Gastrocnemius medialis (tissue), 4 donors: ENCODE data around the gene KIRREL1. TPM values are rescaled to one million over a fixed set of nuclear protein-coding genes. Genes with fewer than 3 reads are reported as not detected.

Source experiments
- ATAC-seq, 2 donors: fragments of 150-250 bp; one replicate each; pipeline ENCODE4 v1.9.1; 2016
- DNase-seq, 2 donors: peaks; one replicate each; pipeline ENCODE4 v3.0.0-alpha.2; 2019
- H3K27ac ChIP-seq, 4 donors: fragments of 200-600 bp; sonication (generic); 1 replicate in 1 of 4; 2 replicates in 3 of 4; pipeline ENCODE4 v1.5.1; 2016 to 2018; ENCODE audit warnings: mild to moderate bottlenecking in 2 of 4, moderate library complexity in 1 of 4
- H3K27me3 ChIP-seq, 3 donors: fragments of 200-600 bp; sonication (generic) in 2 of 3; 1 replicate in 1 of 3; 2 replicates in 2 of 3; pipeline versions ENCODE4 v1.5.1 to v1.6.0; 2016 to 2019; ENCODE audit warnings: mild to moderate bottlenecking in 1 of 3, moderate library complexity in 1 of 3
- H3K36me3 ChIP-seq, 2 donors: fragments of 200-600 bp; sonication (generic) in 1 of 2; one replicate each; pipeline ENCODE4 v1.5.1; 2017 to 2018
- H3K4me1 ChIP-seq, 2 donors: fragments of 200-600 bp; sonication (generic) in 1 of 2; one replicate each; pipeline ENCODE4 v1.5.1; 2016 to 2017; ENCODE audit warnings: mild to moderate bottlenecking in 2 of 2
- H3K4me3 ChIP-seq, 4 donors: fragments of 200-600 bp; sonication (generic) in 3 of 4; 1 replicate in 1 of 4; 2 replicates in 3 of 4; pipeline ENCODE4 v1.5.1; 2016 to 2019; ENCODE audit warnings: mild to moderate bottlenecking in 2 of 4
- H3K9me3 ChIP-seq, 3 donors: fragments of 200-600 bp; sonication (generic) in 2 of 3; 1 replicate in 1 of 3; 2 replicates in 2 of 3; pipeline ENCODE4 v1.5.1; 2016 to 2019
- POLR2A ChIP-seq, 2 donors: fragments of 450-650 bp; IDR thresholded peaks; one replicate each; pipeline ENCODE4 v1.6.1; 2017; ENCODE audit warnings: antibody characterized with exemption in 2 of 2, mild to moderate bottlenecking in 2 of 2, moderate library complexity in 2 of 2
- in situ Hi-C, 4 donors: fragments of 200-750 bp; cut with MboI; loops; one replicate each; pipeline versions ENCODE4 v1.15.0 to v1.8.0; 2017; ENCODE audit warnings: low sequenced_read_pairs in 4 of 4
- intact Hi-C: fragments of 100-400 bp; cut with DNase I; formaldehyde crosslinking; loops from one replicate; pipeline ENCODE4 v1.15.1; 2023; ENCODE audit warnings: low total_unique reads
- total RNA-seq, 4 donors: library from RNA; depleted of rRNA; stranded (reverse); fragments of >200 nt; gene quantifications; one replicate each; pipeline versions ENCODE4 v1.1.0 to v1.2.3, GENCODE V29; 2016
- TF ChIP-seq, protein P1 (sequence below), 5 experiments: fragments of 450-650 bp in 3 of 5; fragments of 200-600 bp in 2 of 5; sonication (generic) in 2 of 5; IDR thresholded peaks in 4 of 5; conservative IDR thresholded peaks in 1 of 5; 1 replicate in 4 of 5; 2 replicates in 1 of 5; pipeline ENCODE4 v1.5.1; 2016 to 2019; ENCODE audit warnings: antibody characterized with exemption in 5 of 5, mild to moderate bottlenecking in 3 of 5, moderate library complexity in 3 of 5

KIRREL1 gene
- total RNA-seq, 4 donors from 2014 or later: 2.8 to 15.1 (median 6.6) TPM

DNA sequence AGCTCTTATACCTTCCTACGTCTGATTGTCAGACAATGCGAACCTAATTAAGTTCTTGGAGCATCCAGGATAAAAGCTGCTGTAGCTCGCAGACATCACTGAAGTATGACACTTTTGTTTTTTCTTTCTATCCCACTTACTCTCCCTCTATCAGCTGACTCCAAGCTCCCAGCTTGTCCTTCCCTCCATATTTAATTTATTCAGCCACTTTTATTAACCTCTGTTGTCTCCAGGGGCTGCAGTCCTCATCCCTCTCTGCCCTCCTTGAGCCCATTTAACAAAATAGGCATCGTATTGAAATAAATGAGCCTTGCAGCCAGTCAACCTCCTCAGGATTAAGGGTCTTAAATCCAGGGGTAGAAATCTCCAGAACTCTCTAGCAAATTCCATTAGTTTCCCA, 7.1 kb downstream of the KIRREL1 start:
- in situ Hi-C loops (no loop called here), intact Hi-C loops (no loop called here)
- Histone ChIP-seq H3K9me3 (no peaks in the 10 kb centered on the region), H3K4me1 (peaks cover 0 to 16% of the 10 kb centered on the region in 2 donors), H3K27ac (peak overlapping the region in 1 of 4 donors; percentile 13), H3K27me3 (no peaks in the 10 kb centered on the region), H3K36me3 (no peaks in the 10 kb centered on the region), H3K4me3 (no peak overlapping the region)
- no peak for ATAC-seq
- TF ChIP-seq, protein P1, sequence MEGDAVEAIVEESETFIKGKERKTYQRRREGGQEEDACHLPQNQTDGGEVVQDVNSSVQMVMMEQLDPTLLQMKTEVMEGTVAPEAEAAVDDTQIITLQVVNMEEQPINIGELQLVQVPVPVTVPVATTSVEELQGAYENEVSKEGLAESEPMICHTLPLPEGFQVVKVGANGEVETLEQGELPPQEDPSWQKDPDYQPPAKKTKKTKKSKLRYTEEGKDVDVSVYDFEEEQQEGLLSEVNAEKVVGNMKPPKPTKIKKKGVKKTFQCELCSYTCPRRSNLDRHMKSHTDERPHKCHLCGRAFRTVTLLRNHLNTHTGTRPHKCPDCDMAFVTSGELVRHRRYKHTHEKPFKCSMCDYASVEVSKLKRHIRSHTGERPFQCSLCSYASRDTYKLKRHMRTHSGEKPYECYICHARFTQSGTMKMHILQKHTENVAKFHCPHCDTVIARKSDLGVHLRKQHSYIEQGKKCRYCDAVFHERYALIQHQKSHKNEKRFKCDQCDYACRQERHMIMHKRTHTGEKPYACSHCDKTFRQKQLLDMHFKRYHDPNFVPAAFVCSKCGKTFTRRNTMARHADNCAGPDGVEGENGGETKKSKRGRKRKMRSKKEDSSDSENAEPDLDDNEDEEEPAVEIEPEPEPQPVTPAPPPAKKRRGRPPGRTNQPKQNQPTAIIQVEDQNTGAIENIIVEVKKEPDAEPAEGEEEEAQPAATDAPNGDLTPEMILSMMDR (IDR thresholded peaks at IDR 0.05 in 4 of 5, conservative IDR thresholded peaks at IDR 0.05 in 1 of 5): no peak
- TF ChIP-seq POLR2A (IDR thresholded peaks at IDR 0.05): no peak
- DNase-seq: no peak

DNA sequence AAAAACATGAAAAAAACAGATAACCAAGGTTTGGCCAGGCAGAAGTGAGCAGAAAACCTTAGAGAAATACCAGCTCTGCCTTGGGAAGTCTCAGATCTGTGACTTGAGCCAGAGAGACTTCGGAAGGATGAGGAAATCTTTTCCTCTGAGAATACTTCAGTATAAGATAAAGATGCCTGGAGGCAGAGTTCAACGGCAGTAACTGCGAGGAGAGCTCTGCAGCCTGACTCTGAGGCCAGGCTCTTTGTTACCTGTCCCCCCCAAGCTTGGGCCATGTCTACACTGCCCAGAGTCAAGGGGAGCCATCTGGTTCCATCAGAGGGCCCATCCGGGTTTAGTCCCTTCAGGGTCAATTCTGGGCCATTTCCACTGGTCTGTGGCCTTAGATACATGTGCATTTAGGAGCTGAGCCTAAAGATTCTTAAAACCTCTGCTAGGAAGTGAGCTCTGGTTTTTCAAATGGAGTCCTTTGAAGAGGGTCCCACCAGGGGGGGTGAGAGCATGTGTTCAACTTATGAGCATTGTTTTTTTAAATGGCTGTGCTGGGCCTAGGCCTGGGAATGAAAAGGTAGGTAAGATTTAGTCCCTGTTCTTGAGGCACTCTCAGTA, 8.7 kb downstream of the KIRREL1 start:
- DNase-seq: no peak
- in situ Hi-C loops: no loop called here

DNA sequence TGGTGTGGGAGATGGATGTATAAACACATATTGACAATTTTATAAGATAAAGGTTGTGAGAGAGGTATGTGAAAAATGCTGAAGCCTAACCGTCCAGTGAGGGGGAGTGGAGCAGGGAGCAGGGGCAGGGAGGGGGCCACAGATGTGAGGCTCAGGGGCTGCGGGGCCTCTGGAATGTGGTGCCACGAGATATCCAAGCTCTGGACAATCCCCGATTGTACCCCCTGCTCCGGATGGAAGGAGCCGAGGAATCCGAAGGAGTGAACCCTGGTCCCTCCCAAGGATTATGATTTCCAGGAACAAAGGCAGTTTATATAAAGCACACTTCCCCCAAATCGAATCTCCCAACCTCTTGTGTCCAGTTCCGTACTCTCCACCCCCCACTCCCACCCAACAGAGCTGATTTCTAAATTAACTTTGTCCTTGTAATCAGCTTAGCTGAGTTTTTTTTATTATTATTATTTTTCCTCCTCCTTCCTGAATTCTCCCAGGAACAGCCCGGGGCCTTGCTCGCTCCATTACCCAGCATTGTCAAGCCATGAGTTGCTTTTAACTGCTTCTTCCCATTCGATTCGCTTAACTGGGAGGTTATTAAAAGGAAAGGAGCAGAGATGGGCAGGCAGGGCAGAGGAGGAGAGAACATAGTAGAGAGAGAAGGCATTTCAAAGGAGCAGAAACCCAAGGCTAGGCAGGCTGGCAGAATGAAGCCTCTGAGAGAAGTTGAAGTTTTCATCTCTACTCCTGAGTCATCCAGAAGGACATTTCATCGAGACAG, 9.4 kb downstream of the KIRREL1 start:
- no peak overlapping the region for H3K4me3 ChIP-seq
- H3K36me3 ChIP-seq: no peaks in the 10 kb centered on the region
- ATAC-seq (no peak), DNase-seq (no peak)
- intact Hi-C loops (no loop called here), in situ Hi-C loops (no loop called here)
- no peaks in the 10 kb centered on the region for H3K27me3 ChIP-seq
- peaks cover 0 to 17% of the 10 kb centered on the region in 2 donors for H3K4me1 ChIP-seq
- H3K27ac ChIP-seq: peak overlapping the region; percentile 31 to 49 (median 42)
- TF ChIP-seq, protein P1 (IDR thresholded peaks at IDR 0.05 in 4 of 5, conservative IDR thresholded peaks at IDR 0.05 in 1 of 5): no peak
- TF ChIP-seq POLR2A (IDR thresholded peaks at IDR 0.05): no peak
- H3K9me3 ChIP-seq: no peaks in the 10 kb centered on the region

More for the DNA sequence above, 8.7 kb downstream of the KIRREL1 start:
- intact Hi-C loops: no loop called here
- H3K9me3 ChIP-seq: no peaks in the 10 kb centered on the region
- no peak for ATAC-seq
- H3K27me3 ChIP-seq: no peaks in the 10 kb centered on the region
- peak overlapping the region; percentile 31 to 49 (median 39) for H3K27ac ChIP-seq
- no peaks in the 10 kb centered on the region for H3K36me3 ChIP-seq
- TF ChIP-seq, protein P1 (IDR thresholded peaks at IDR 0.05 in 4 of 5, conservative IDR thresholded peaks at IDR 0.05 in 1 of 5): no peak
- H3K4me3 ChIP-seq: no peak overlapping the region
- H3K4me1 ChIP-seq: peaks cover 0 to 16% of the 10 kb centered on the region in 2 donors

DNA sequence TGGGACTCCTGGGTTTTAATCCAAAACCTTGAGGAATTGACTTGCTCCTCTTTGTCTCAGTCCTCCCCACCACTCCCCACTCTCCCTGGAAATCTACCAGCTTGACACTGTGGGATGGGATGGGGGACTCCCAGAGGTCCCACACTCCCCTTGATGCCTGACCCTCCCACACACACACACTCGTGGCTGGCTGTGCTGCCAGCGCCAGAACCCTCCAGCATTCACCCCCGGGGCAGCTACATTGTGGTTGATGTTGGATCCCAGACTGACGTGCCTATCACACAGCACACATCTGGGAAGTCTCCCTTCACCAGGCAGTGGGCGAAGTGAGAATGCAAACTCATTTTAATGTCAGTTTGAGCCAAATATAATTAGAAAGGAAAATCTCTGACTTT, 10.0 kb downstream of the KIRREL1 start:
- Histone ChIP-seq H3K27ac (peak overlapping the region; percentile 31 to 49 (median 42)), H3K36me3 (no peaks in the 10 kb centered on the region), H3K27me3 (no peaks in the 10 kb centered on the region), H3K9me3 (no peaks in the 10 kb centered on the region), H3K4me1 (peaks cover 3 to 23% of the 10 kb centered on the region in 2 donors), H3K4me3 (no peak overlapping the region)
- no peak for ATAC-seq
- intact Hi-C loops: no loop called here
- no peak for DNase-seq
- TF ChIP-seq, protein P1 (IDR thresholded peaks at IDR 0.05 in 4 of 5, conservative IDR thresholded peaks at IDR 0.05 in 1 of 5): no peak
- no peak for TF ChIP-seq POLR2A (IDR thresholded peaks at IDR 0.05)
- in situ Hi-C loops: no loop called here
